DLD1 (cell line): ENCODE measurements around the gene CFD.
"Not testable (repeated sequence)": the region's sequence is repeated elsewhere in the genome, so short reads cannot be mapped to it uniquely, and the experiment has no call there.

Source experiments
- in situ Hi-C: cut with HindIII; loops from 2 replicates; pipeline ENCODE4 v1.10.0; 2017; ENCODE audit warnings: low sequenced_read_pairs

CFD gene

GRCh38 chr19:852136-853013, 7.1 kb upstream of the CFD start, which contains the start of gene ELANE:
ELANE (plus strand) TSS chr19:852303; CDS start chr19:852329, 26 bp downstream.
- in situ Hi-C loops: no loop called here

GRCh38 chr19:853014-853585, 6.4 kb upstream of the CFD start:
- in situ Hi-C loops: no loop called here

- in situ Hi-C loops: not testable (repeated sequence)
Measured at GRCh38 chr19:853614-854220, 5.7 kb upstream of the CFD start.

DNA sequence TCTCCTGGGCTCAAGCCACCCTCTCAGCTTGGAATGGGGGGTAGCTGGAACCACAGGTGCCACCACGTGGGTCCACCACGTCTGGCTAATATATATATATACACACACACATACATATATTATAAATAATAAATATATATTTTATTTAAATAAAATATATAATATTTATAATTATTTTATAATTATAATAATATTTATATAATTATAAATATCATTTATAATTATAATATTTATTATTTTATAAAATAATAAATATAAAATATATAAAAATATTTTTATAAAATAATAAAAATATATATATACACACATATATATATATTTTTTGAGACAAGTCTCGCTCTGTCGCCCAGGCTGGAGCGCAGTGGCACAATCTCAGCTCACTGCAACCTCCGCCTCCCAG, 4.9 kb upstream of the CFD start:
- in situ Hi-C loops: no loop called here

DNA sequence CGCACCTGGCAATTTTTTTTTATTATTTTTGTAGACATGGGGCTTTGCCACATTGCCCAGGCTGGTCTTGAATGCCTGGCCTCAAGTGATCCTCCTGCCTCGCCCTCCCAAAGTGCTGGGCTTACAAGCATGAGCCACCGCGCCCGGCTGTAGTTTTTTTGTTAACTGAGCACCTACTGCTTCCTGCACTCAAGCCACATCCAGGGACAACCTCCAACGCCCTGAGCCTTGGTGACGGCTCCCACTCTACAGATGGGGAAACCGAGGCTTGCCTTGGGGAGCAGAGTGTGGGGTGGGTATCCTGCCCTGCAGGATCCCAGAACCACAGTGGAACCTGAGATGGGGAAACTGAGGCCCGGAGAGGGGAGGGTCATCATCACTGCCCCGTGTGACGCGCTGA, 4.3 kb upstream of the CFD start:
- in situ Hi-C loops: no loop called here

DNA sequence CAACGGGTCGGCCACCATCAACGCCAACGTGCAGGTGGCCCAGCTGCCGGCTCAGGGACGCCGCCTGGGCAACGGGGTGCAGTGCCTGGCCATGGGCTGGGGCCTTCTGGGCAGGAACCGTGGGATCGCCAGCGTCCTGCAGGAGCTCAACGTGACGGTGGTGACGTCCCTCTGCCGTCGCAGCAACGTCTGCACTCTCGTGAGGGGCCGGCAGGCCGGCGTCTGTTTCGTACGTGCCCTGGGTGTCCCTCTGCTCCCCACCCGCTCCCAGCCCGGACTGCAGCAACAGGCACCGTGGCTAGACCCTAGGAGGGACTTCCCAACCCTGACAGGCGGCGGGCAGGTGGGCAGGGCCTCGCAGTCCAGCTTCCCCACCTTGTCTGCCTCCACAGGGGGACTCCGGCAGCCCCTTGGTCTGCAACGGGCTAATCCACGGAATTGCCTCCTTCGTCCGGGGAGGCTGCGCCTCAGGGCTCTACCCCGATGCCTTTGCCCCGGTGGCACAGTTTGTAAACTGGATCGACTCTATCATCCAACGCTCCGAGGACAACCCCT, 3.8 kb upstream of the CFD start:
- in situ Hi-C loops: no loop called here

- in situ Hi-C loops: no loop called here
Measured at GRCh38 chr19:858284-858683, 1.2 kb upstream of the CFD start.

- in situ Hi-C loops: no loop called here
Measured at GRCh38 chr19:861141-861755, 1.8 kb downstream of the CFD start.

- in situ Hi-C loops: no loop called here
Measured at GRCh38 chr19:861756-862580, 2.5 kb downstream of the CFD start.

GRCh38 chr19:862581-863314, 3.3 kb downstream of the CFD start:
- in situ Hi-C loops: no loop called here

- in situ Hi-C loops: no loop called here
Measured at GRCh38 chr19:863315-863620, 3.8 kb downstream of the CFD start.

DNA sequence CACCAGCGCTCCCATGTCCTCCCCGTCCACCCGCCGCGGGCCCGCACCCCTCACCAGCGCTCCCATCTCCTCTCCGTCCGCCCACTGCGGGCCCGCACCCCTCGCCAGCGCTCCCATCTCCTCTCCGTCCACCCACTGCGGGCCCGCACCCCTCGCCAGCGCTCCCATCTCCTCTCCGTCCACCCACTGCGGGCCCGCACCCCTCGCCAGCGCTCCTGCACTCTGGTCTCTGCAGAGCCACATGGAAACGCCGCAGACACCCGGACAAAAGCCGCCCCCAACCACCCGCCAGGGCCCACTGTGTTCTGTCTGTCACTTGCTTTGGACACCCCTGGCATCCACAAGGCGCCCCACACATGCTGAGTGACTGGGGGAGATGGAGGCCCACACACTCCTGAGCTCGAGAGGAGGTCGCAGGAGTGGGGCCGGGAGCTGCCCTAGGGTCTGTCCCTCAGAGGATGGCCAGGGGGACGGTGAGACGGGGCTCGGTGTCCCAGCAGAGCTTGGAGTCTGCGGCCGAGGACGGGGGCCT, 7.4 kb downstream of the CFD start:
- in situ Hi-C loops: no loop called here

- in situ Hi-C loops: no loop called here
Measured at GRCh38 chr19:867301-867793, 7.9 kb downstream of the CFD start.

GRCh38 chr19:867855-868457, 8.5 kb downstream of the CFD start:
- in situ Hi-C loops: no loop called here

- in situ Hi-C loops: no loop called here
Measured at GRCh38 chr19:868458-869244, 9.2 kb downstream of the CFD start.

GRCh38 chr19:869245-870177, 10.0 kb downstream of the CFD start:
- in situ Hi-C loops: no loop called here

DNA sequence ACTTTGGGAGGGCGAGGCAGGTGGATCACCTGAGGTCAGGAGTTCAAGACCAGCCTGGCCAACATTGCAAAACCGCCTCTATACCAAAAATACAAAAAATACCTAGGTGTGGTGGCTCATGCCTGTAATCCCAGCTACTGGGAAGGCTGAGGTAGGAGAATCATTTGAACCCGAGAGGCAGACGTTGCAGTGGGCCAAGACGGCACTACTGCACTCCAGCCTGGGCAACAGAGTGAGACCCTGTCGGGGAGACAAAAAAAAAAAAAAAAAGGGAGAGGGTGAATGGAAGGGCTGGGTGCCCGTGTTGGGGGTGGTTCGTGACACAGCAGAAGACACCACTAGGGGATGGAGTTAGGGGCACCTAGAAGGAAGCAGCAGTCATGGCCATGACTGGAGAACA, 10.8 kb downstream of the CFD start:
- in situ Hi-C loops: no loop called here
